ENCODE measurements around the gene PIGS. TPM values are rescaled to one million over a fixed set of nuclear protein-coding genes. Genes with fewer than 3 reads are reported as not detected.

PIGS gene
- total RNA-seq, 1 donor from 2014 or later = 43.0 TPM

DNA sequence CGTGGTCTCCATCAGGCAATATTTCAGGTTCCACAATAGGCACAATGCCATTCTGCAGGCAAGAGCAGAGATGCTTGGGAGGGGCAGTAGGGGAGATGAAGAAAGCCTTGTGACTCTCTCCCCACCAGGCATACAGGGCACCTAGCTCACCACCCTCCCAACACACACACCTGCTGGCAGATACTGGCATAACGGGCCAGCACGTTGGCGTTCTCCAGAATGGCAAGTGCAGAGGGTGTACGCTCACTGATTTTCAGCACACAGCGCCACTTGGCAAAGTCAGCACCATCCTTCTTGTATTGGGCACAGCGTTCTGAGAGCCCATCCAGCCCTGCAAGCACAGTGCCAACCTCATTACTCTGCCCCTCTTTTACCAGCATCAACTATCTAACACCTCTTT lies 3.2 kb upstream of the PIGS start:
- Histone ChIP-seq H3K36me3 (no peaks in the 10 kb centered on the region), H3K4me3 (no peak overlapping the region), H3K27me3 (no peaks in the 10 kb centered on the region), H3K4me1 (peaks cover 24% of the 10 kb centered on the region), H3K9me3 (no peaks in the 10 kb centered on the region), H3K27ac (no peak overlapping the region)
- intact Hi-C loops (cut with DNase I) = no loop called here
- DNase-seq = no peak
- TF ChIP-seq, protein P1, sequence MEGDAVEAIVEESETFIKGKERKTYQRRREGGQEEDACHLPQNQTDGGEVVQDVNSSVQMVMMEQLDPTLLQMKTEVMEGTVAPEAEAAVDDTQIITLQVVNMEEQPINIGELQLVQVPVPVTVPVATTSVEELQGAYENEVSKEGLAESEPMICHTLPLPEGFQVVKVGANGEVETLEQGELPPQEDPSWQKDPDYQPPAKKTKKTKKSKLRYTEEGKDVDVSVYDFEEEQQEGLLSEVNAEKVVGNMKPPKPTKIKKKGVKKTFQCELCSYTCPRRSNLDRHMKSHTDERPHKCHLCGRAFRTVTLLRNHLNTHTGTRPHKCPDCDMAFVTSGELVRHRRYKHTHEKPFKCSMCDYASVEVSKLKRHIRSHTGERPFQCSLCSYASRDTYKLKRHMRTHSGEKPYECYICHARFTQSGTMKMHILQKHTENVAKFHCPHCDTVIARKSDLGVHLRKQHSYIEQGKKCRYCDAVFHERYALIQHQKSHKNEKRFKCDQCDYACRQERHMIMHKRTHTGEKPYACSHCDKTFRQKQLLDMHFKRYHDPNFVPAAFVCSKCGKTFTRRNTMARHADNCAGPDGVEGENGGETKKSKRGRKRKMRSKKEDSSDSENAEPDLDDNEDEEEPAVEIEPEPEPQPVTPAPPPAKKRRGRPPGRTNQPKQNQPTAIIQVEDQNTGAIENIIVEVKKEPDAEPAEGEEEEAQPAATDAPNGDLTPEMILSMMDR (IDR thresholded peaks at IDR 0.05) = no peak
- ATAC-seq = no peak

DNA sequence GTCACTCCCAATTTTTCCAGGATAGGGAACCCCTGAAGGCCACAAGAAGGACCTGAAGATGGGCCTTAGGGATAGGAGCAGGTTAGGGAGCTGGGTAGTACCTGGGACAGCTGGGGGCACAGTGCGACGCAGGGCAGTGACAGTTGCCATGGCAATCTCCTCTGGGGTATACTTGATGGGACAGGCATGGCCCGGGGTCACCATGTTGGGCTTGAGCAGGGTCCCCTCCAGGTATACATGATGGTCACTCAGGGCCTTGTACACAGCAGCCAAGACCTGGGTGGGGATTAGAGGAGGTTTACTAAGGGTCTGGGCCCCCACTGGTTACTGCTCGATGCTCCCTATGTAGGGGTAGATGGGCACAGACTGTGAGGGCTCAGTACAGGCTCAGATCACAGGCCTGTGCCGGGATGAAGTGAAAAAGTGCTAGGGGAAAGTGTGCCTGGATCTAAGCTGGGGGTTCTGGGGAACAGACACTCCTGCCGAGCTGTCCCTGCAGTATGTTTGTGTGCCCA lies 2.7 kb upstream of the PIGS start:
- peaks cover 24% of the 10 kb centered on the region for H3K4me1 ChIP-seq
- H3K9me3 ChIP-seq = no peaks in the 10 kb centered on the region
- TF ChIP-seq, protein P1 (IDR thresholded peaks at IDR 0.05) = no peak
- H3K4me3 ChIP-seq = no peak overlapping the region
- intact Hi-C loops (cut with DNase I) = no loop called here
- no peaks in the 10 kb centered on the region for H3K27me3 ChIP-seq
- no peak overlapping the region for H3K27ac ChIP-seq
- no peak for DNase-seq
- ATAC-seq = no peak
- H3K36me3 ChIP-seq = no peaks in the 10 kb centered on the region

DNA sequence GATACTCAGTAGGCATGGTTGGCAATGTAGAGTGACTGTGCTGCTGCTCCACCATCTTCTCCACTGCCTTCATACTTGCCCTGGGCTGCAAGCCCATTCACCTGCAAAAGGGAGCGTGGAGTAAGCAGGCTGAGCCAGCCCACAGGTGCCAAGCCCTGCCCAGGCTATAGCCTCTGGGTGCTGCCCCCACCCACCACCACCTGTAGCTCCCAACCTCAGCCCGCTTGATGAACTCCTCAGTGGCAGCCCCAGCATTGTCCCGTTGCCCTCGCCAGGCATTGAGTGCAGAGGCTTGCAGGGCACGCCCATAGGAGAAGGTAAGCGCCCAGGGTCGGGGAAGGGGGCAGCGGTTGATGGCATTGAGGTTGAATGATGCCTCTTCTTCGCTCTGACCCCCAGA lies 2.2 kb upstream of the PIGS start:
- TF ChIP-seq, protein P1 (IDR thresholded peaks at IDR 0.05) = no peak
- H3K27me3 ChIP-seq = no peaks in the 10 kb centered on the region
- intact Hi-C loops (cut with DNase I) = no loop called here
- H3K9me3 ChIP-seq = no peaks in the 10 kb centered on the region
- no peak overlapping the region for H3K27ac ChIP-seq
- DNase-seq (no peak), ATAC-seq (no peak)
- H3K4me1 ChIP-seq = peaks cover 24% of the 10 kb centered on the region
- H3K36me3 ChIP-seq = no peaks in the 10 kb centered on the region
- H3K4me3 ChIP-seq = no peak overlapping the region

DNA sequence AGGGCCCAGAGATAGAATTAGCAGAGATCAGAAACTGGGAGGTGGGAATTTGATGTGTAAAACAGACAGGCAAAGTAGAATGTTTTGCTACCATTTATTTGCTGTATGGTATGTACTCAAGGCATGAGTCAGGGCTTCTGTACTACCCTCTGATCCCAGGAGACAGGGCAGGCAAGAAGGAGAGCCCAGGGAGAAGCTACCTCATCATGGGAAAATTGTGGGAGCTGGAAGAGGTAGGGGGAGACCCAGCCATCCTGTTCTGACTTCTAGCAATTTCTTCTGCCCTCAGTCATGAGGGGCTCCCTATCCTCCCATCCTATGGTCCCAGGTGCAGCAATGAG lies 1.7 kb upstream of the PIGS start:
- intact Hi-C loops (cut with DNase I) = no loop called here
- DNase-seq = no peak

DNA sequence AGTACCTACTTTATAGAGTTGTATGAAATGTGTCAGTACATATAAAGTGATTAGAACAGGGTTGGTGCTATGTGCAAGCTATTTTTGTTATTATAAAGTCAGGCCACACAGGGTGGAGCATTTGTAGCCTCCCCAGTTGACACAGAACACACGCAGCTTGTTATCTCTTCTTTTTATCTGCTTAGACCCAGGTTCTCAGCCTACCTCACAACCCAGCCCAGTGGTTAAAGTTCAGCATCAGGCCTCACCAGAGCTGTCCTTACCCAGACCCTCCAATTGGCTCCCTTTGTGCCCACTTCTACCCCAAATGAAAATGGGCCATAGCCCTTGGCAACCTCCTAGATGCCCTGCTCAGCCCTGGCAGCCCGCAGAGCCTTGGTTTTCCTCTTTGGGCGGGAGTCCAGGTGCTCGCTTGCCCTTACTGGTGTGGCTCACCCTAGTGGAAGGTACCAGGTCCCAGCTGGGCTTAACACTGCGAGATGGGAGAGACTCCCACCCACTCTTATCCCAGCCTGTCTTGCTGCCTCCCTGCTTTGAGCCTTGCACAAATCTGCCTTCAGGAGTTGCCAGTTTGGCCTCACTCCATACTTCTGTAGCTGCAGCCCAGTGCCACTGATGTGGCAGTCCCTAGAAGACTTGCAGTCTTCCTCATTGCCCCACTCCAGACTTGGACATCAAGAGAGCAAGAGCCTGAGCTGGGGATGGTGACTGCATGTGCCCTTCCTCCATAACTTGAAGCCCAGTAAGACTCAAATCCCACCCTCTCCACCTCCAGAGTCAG lies 1.1 kb upstream of the PIGS start:
- H3K27me3 ChIP-seq = no peaks in the 10 kb centered on the region

More for the DNA sequence above, 1.7 kb upstream of the PIGS start:
- peaks cover 24% of the 10 kb centered on the region for H3K4me1 ChIP-seq
- H3K9me3 ChIP-seq = no peaks in the 10 kb centered on the region
- no peak overlapping the region for H3K4me3 ChIP-seq
- TF ChIP-seq, protein P1 (IDR thresholded peaks at IDR 0.05) = no peak
- H3K36me3 ChIP-seq = no peaks in the 10 kb centered on the region
- no peaks in the 10 kb centered on the region for H3K27me3 ChIP-seq
- no peak for ATAC-seq
- H3K27ac ChIP-seq = no peak overlapping the region

More for the DNA sequence above, 1.1 kb upstream of the PIGS start:
- Histone ChIP-seq H3K4me3 (peak overlapping the region; percentile 99), H3K9me3 (no peaks in the 10 kb centered on the region), H3K36me3 (no peaks in the 10 kb centered on the region), H3K27ac (peak overlapping the region; percentile 86), H3K4me1 (peaks cover 24% of the 10 kb centered on the region)
- DNase-seq (no peak), ATAC-seq (no peak)
- TF ChIP-seq, protein P1 (IDR thresholded peaks at IDR 0.05) = no peak
- intact Hi-C loops (cut with DNase I) = no loop called here

All from upper lobe of right lung (tissue), 1 donor.